Measurements from ENCODE around the gene CA14.
"Not testable (repeated sequence)": the region's sequence is repeated elsewhere in the genome, so short reads cannot be mapped to it uniquely, and the experiment has no call there.

CA14 gene

DNA sequence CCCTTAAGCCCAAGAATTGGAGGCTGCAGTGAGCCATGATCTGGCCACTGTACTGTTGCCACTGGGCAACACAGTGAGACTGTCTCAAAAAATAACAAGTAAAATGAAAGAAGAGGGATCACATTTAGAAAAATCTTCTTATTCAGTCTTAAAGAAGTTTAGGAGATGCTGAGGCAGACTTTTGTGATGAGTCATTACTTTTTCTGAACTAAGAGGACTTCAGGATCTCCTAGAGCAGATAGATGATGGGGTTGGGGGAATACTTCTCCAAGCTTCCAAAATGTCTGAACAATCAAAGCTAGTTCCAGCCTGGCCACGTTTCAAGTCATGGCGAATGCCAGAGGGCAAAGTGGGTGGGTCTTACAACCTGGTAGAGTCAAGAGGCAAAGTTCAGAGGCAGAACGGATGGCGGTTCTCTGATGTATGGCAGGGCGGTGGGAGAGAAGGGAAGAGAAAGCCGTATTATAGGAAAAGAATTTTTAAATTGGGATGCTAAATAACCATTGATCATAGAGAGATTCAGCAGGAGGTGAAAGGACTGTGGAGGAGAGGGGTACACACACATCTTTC, 22.6 kb downstream of the CA14 start:
- no peak for DNase-seq (ENCODE audit: low spot score)

DNA sequence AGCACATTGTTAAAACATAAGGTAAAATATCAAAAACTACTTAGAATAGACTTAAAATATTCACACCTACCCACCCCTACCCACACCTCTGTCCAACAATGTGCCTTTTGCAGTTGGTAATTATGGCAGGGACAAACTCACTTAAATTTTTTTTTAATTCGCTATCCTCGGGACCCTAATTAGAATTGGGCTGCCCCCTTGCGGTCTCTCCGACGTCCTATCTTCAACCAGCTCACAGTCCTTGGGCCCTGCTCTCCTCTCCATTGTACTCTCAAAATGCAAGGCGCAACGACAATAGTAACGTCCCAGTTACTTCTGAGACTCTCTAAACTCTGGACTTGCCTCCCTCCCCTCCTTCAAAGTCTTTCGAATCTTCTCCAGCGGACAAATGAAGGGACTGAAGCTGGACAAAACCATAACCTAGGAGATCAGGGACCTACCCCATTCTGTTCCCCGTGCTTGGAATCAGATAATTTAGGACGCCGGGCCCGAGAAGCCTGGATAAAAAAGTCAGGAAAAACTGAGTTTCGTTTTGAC, 23.7 kb downstream of the CA14 start:
- peak; percentile 88 for DNase-seq (ENCODE audit: low spot score)

DNA sequence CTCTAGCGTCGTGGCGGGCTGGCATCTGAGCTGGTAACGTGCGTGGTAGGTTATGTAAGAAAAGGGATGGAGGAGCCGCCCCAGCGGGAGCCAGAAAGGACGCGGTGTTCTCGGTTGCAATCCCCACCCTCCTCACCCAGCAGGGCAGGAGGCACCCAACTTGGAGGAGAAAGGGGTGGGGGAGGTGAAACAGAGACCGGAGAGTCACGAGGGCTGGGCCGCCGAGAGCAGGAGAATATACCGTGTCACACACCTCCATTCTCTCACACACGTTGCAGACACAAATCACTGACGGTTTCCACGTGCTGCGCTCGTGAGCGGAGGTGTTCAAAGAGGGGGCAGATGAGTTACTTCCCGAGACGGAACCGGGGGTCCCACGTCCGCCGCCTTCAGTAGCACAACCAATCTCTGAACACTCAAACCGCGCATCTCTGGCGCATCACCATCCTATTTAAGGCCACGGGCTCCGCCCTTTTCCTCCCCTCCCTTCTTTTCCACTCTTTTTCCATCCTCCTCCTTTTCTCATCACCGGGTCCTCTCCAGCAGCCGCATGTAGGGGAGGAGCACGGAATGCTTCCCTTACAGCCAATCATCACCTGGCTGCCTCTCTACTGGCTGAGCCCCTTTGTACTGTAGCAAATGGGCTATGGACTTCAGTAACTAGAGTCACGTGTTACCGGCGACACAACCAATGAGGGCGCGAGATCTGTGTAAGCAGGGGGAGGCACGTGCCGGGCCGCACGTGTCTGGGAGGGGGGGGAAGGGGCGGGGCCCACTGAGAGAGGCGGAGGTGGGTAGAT, 24.4 kb downstream of the CA14 start, which contains the start of gene CIART:
Gene CIART, plus strand, starts transcription at position 797 of the 800 bp plus-strand sequence. CDS start 714 bp downstream, outside the sequence.
- peak; percentile 100 for DNase-seq (ENCODE audit: low spot score)

DNA sequence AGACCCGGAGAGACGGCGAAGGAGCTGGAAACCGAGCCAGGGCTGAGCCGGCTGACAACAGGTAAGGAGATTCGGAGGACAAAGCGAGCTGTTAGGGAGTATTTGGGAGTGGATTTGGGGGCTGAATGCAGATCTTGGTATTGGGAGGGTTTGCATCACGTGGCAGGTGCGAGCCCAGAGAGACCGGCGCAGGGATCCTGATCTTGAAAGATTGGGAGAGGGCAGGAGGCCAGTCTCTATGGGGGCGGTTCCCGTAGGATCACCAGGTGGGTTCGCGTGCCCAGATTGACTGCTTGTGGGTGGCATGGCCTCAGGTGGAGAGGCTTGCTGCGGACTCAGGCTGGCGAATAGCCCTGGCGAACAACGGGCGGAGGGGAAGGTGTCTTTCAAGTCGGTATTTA, 25.0 kb downstream of the CA14 start:
- DNase-seq (ENCODE audit: low spot score), result no peak

DNA sequence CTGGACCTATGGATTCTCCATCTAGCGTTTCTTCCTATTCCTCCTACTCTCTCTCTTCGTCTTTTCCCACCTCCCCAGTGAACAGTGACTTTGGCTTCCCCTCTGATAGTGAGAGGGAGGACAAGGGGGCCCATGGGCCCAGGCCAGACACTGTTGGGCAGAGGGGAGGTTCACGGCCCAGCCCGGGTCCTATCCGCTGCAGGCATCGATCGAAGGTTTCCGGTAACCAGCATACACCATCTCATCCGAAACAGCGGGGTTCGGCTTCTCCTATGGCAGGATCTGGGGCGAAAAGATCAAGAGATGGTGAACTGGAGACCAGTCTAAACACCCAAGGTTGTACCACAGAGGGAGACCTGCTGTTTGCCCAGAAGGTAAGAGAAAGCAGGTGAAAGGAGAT, 25.7 kb downstream of the CA14 start:
- DNase-seq (ENCODE audit: low spot score), result no peak

DNA sequence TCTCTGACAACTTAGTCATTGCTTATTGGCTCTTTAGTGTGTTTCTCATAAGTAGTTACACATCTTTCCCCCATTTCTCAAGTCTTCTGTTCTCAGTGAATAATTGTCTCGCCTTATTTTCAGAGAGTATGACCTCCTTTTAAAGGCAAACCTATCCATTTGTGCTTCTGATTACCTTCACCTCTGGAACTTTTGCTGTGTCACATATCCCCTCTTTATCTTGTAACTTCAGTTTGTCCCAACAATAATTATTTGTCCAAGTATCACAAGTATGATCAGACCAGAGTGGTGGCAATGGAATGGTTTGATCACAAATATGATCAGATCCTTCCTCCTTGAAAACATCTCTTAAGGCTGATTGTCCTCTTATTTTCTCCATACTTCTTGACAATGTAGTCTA, 30.8 kb downstream of the CA14 start:
- no peak for DNase-seq (ENCODE audit: low spot score)

DNA sequence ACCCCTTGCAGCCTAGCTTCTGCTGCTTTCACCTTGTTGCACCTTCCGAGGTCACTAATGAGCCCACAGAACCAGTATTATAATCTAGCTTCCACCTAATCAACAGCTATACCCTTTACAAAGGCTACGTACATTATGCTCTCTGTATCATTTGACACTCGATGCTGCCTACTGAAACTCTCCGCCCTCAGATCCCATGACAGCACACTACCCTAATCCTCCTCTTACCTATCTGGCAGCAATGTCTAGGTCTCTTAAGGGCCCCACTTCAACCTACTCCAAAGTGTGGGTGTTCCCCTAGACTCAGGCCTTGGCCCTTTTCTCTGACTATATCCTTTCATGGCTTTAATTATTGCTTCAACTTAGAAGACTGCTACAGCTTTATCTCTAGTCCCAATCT, 31.2 kb downstream of the CA14 start:
- no peak for DNase-seq (ENCODE audit: low spot score)

DNA sequence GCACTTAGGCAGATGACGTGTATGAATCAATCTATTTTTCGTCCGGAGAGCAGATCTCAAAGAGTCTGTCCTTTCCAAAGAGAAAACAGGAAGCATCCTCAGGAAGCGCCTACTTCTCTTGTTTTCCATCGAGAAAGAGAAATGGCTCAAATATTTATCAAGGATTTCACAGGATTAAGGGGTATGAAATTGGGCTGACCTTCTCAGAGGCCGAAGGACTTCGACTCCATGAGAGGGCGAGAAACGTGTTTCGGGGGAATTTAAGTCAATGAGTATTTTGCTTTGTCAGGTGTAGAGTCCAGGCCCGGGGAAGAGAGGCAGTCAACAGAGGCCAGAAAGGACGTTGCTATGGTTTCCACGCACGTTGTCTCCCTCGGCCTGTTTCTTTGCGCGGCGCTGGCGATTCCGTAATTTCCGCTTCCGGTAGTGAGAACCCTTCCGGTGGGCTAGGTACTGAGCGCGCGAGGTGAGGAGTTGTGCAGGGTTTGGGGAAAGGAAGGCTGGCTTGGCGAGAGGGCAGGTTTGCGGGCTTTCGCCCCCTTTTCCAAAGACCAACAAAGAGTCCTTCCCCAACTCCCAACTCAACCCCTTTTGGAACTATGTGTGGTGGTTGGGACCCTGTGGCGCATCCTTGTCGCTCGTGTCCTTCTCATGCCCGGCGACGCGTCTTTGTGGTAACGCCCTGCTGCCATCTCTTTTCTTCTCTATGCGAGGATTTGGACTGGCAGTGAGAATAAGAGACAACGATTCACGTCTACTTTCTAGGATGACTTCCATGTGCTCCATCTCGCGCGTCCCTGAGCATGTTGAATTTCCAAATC, 36.1 kb downstream of the CA14 start, which contains the start of gene MRPS21:
Gene MRPS21, plus strand, starts transcription at position 429 of the 821 bp plus-strand sequence. CDS start 506 bp downstream, outside the sequence.
- peak; percentile 97 for DNase-seq (ENCODE audit: low spot score)

DNA sequence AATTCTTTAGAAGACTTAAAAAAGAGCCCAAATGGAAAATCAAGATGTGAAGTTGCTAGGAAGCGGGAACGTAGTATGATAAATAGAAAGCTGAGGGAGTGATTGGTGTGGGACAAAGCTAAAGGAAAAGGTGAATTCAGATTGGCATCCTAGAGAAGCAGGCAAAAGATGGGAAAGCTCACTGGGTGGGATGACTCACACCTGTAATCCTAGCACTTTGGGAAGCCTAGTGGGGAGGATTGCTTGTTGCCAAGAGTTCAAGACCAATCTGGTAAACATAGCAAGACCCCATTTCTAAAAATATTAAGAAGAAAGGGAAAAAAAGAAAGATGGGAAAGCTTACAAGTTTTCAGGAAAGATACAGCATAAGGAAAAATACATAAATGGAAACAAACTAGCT, 37.9 kb downstream of the CA14 start:
- DNase-seq (ENCODE audit: low spot score), result no peak

DNA sequence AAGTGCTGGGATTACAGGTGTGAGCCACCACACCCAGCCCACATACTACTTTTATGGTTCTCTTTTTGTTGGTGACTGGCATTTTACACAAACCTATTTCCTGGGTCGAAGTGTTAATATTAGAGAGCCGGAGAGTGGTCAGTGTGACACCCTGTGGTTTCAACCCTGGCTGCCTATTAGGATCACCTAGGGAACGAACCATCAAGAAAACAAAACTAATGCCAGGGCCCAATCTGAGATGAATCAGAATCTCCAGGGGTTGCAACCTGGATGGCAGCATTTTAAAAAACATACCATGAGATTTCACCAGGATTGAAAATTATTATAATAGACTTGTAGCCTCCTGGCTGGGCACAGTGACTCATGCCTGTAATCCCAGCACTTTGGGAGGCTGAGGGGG, 42.1 kb downstream of the CA14 start:
- DNase-seq (ENCODE audit: low spot score), result no peak

DNA sequence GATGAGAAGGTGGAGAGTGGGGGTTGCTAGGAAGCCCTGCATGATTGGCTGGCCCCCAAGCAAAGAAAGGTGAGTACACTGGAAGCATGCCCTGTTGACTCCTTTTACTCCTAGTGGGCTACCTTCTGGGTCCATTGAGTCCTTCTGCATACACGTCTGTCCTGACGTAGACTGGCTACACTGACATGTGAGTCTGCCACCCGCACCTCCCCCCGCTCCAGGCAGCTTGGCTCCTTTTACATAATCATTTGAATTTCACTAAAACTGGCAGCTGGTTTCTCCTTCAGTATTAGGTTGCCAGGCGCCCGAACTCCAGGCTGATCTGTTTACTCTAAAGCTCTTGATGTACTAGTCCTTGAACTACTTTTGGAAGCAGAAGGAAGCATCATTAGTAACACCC, 44.8 kb downstream of the CA14 start:
- DNase-seq (ENCODE audit: low spot score), result peak; percentile 29

DNA sequence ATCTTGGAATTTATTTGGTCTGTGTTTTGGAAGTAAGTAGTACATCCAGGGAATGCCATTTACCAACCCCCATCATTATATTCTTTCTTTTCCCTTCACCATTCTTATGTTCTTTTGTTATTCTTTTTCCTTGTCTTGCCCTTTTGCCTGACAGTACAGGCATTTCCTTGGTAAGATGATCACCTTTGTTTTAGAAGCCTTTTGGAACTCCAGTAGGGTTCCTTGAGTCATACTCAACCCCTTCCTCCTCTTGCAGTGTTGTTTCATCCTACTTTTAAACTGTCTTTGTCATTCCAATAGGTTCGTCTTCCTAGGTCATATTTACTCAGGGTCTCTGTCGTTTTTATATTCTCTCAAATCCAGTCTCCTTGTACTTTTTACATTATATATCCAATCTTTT, 45.3 kb downstream of the CA14 start:
- DNase-seq (ENCODE audit: low spot score), result no peak

DNA sequence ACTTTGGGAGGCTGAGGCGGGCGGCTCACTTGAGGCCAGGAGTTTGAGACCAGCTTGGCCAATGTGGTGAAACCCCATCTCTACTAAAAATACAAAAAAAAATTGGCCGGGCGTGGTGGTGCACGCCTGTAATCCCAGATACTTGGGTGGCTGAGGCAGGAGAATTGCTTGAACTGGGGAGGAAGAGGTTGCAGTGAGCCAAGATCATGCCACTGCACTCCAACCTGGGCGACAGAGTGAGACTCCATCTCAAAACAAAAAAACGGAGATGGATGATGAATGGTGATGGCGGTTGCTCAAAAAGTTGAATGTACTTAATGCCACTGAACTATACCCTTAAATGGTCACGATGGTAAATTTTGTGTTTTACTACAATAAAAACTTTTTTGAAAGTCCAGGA, 51.0 kb downstream of the CA14 start:
- DNase-seq (ENCODE audit: low spot score), result not testable (repeated sequence)

DNA sequence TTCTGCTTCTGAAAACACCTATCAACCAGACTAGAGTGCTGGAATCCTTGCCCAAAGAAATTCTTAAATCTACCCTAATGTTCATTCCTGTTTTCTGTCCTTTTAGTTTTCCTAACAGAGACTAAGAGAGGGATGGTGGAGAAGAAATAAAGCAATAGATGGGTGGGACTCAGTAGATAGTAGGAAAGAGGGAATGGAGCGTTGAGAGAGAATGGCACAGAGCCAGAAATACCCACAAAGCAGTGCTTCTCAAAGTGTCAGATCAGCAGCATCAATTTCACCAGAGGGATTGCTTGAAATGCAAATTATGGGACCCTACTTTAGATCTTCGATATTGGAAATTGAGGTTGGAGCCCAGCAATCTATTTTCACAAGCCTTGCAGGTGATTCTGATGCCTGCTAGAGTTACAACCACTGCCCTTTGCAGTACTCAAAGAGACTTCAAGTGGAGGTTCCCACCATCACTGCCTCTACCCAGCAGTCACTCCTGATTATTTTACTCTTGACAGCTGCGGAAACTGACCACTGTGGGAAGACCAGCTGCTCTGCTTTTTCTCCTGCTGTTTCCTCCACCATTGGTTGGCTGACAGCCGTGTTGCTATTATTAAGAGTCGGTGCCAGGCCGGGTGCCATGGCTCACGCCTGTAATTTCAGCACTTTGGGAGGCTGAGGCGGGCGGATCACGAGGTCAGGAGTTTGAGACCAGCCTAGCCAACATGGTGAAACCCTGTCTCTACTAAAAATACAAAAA, 52.4 kb downstream of the CA14 start:
- no peak for DNase-seq (ENCODE audit: low spot score)

DNA sequence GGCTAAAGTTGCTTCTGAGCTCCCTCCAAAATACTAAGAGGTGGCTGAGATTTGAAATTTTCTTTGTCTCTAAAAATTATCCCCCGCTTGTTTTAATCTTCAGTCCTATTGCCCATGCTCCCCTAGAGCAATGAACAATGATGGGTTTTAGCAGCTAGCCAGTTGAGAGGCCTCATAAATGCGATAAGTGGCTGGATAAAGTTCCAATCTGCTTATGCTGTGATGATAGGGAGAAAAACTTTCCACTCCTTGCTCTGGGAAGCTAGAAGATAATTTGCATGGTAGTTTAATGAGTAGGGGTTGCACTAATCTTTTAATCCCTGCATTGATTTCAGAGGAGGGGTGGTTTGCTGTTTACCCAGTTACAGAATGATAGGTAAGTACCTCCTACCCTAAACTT, 54.2 kb downstream of the CA14 start:
- DNase-seq (ENCODE audit: low spot score), result no peak
